ENCODE results near the gene ZBTB5. TPM values are rescaled to one million over a fixed set of nuclear protein-coding genes. Genes with fewer than 3 reads are reported as not detected.
"Not testable (repeated sequence)": the region's sequence is repeated elsewhere in the genome, so short reads cannot be mapped to it uniquely, and the experiment has no call there.

ZBTB5 gene
- total and polyA plus RNA-seq, 2 donors (not counting 3 experiments of a cell fraction or from before 2014, with no cell fraction given) = 10.0 to 13.7 TPM

GRCh38 chr9:37514999-37515398, 49.7 kb upstream of the ZBTB5 start:
- Histone ChIP-seq H3K9me3 (replicated peaks; ENCODE audit: control insufficient read depth, insufficient read depth, low read length) (no peaks in the 10 kb centered on the region), H3K9me1 (replicated peaks; ENCODE audit: control insufficient read depth, extremely low read depth, insufficient read depth, low read length) (no peaks in the 10 kb centered on the region), H3K27me3 (ENCODE audit: control insufficient read depth in 2 of 2, insufficient read depth in 2 of 2, low read length in 2 of 2) (no peaks in the 10 kb centered on the region), H3K27ac (ENCODE audit: insufficient read depth, low read depth, low read length) (no peak overlapping the region), H3K4me3 (replicated peaks in 1 of 3; ENCODE audit: insufficient read depth in 1 of 3, low read depth in 1 of 3, low read length in 3 of 3) (no peak overlapping the region), H3K4me1 (ENCODE audit: control insufficient read depth, extremely low read depth, insufficient read depth, low read length) (no peaks in the 10 kb centered on the region), H3K4me2 (ENCODE audit: insufficient read depth, low read length) (no peak overlapping the region), H3K79me2 (ENCODE audit: control insufficient read depth, insufficient read depth, low read length) (no peaks in the 10 kb centered on the region), H2AFZ (ENCODE audit: low read depth, low read length) (no peak overlapping the region), H4K20me1 (replicated peaks; ENCODE audit: control insufficient read depth, extremely low read depth, insufficient read depth, low read length) (no peaks in the 10 kb centered on the region), H3K9ac (replicated peaks; ENCODE audit: extremely low read depth, insufficient read depth, low read length) (no peak overlapping the region), H3K36me3 (ENCODE audit: control insufficient read depth in 2 of 2, extremely low read depth in 1 of 2, insufficient read depth in 2 of 2, low read length in 2 of 2) (peaks cover 4 to 6% of the 10 kb centered on the region in 2 experiments)
- TF ChIP-seq MAX (IDR thresholded peaks at IDR 0.05; ENCODE audit: insufficient read depth, insufficient read length) (no peak), GATA2 (IDR thresholded peaks at IDR 0.05; ENCODE audit: insufficient read depth, insufficient read length, low read depth, low read length) (no peak)
- POLR2A ChIA-PET = no interaction called here
- dilution Hi-C loops (cut with MboI; ENCODE audit: extremely low pct_ligation_motif_present, low sequenced_read_pairs) = no loop called here
- no TSS peak for BruUV-seq (replicated peaks)
- intact Hi-C loops (cut with micrococcal nuclease) = no loop called here
- DNase-seq (ENCODE audit: low read depth, low spot score) = no peak
- CTCF ChIA-PET = no interaction called here
- FAIRE-seq = no peak

GRCh38 chr9:37514415-37514814, 49.2 kb upstream of the ZBTB5 start:
- BruUV-seq (replicated peaks); H3K27me3 ChIP-seq (ENCODE audit: control insufficient read depth in 2 of 2, insufficient read depth in 2 of 2, low read length in 2 of 2); H2AFZ ChIP-seq (ENCODE audit: low read depth, low read length); H3K4me3 ChIP-seq (replicated peaks in 1 of 3; ENCODE audit: insufficient read depth in 1 of 3, low read depth in 1 of 3, low read length in 3 of 3); H3K9me1 ChIP-seq (replicated peaks; ENCODE audit: control insufficient read depth, extremely low read depth, insufficient read depth, low read length); H3K4me1 ChIP-seq (ENCODE audit: control insufficient read depth, extremely low read depth, insufficient read depth, low read length); POLR2A ChIA-PET; H4K20me1 ChIP-seq (replicated peaks; ENCODE audit: control insufficient read depth, extremely low read depth, insufficient read depth, low read length); intact Hi-C loops (cut with micrococcal nuclease); CTCF ChIA-PET; H3K9ac ChIP-seq (replicated peaks; ENCODE audit: extremely low read depth, insufficient read depth, low read length); H3K36me3 ChIP-seq (ENCODE audit: control insufficient read depth in 2 of 2, extremely low read depth in 1 of 2, insufficient read depth in 2 of 2, low read length in 2 of 2); H3K27ac ChIP-seq (ENCODE audit: insufficient read depth, low read depth, low read length); DNase-seq (ENCODE audit: low read depth, low spot score); FAIRE-seq; H3K9me3 ChIP-seq (replicated peaks; ENCODE audit: control insufficient read depth, insufficient read depth, low read length); H3K4me2 ChIP-seq (ENCODE audit: insufficient read depth, low read length); dilution Hi-C loops (cut with MboI; ENCODE audit: extremely low pct_ligation_motif_present, low sequenced_read_pairs); H3K79me2 ChIP-seq (ENCODE audit: control insufficient read depth, insufficient read depth, low read length): not testable (repeated sequence)

Measured in endothelial cell of umbilical vein (primary cell).